ENCODE measurements around the gene MAEA. TPM values are rescaled to one million over a fixed set of nuclear protein-coding genes. Genes with fewer than 3 reads are reported as not detected.
"Not testable (repeated sequence)": the region's sequence is repeated elsewhere in the genome, so short reads cannot be mapped to it uniquely, and the experiment has no call there.

The MAEA gene
- total and polyA plus RNA-seq, 12 donors, result 39.1 to 72.8 (median 50.3) TPM

DNA sequence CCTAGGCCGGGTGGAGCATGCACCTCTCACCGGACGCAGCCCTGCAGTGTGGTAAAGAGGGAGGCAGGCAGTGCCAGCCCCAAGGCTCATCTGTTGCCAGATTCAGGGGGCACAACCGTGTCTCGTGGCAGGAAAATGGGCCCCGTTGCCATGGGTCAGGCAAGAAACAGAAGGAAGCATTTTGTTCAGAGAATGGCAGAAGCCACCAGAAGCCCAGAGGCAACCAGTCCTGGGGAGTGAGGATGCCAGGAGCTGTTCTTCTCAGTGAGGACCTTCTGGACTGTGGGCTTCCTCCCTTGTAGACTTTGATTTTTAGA is 44.8 kb downstream of the MAEA start:
- DNase-seq (no peak), ATAC-seq (no peak)
- Histone ChIP-seq H3K4me1 (peaks cover 0 to 10% (median 0%) of the 10 kb centered on the region in 9 donors), H3K27ac (peak overlapping the region in 3 of 10 donors; percentile 33 to 64 (median 37)), H3K4me3 (no peak overlapping the region), H3K27me3 (no peaks in the 10 kb centered on the region), H3K9me3 (peaks cover 0 to 15% (median 0%) of the 10 kb centered on the region in 11 donors), H3K36me3 (peaks cover 0 to 82% (median 44%) of the 10 kb centered on the region in 9 donors)
- TF ChIP-seq, protein P1, sequence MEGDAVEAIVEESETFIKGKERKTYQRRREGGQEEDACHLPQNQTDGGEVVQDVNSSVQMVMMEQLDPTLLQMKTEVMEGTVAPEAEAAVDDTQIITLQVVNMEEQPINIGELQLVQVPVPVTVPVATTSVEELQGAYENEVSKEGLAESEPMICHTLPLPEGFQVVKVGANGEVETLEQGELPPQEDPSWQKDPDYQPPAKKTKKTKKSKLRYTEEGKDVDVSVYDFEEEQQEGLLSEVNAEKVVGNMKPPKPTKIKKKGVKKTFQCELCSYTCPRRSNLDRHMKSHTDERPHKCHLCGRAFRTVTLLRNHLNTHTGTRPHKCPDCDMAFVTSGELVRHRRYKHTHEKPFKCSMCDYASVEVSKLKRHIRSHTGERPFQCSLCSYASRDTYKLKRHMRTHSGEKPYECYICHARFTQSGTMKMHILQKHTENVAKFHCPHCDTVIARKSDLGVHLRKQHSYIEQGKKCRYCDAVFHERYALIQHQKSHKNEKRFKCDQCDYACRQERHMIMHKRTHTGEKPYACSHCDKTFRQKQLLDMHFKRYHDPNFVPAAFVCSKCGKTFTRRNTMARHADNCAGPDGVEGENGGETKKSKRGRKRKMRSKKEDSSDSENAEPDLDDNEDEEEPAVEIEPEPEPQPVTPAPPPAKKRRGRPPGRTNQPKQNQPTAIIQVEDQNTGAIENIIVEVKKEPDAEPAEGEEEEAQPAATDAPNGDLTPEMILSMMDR (IDR thresholded peaks at IDR 0.05), result no peak
- intact Hi-C loops (cut with DNase I), result no loop called here
- 85 to 92% methylated on average over 6 of the region's 6 CpGs for WGBS, 2 donors

DNA sequence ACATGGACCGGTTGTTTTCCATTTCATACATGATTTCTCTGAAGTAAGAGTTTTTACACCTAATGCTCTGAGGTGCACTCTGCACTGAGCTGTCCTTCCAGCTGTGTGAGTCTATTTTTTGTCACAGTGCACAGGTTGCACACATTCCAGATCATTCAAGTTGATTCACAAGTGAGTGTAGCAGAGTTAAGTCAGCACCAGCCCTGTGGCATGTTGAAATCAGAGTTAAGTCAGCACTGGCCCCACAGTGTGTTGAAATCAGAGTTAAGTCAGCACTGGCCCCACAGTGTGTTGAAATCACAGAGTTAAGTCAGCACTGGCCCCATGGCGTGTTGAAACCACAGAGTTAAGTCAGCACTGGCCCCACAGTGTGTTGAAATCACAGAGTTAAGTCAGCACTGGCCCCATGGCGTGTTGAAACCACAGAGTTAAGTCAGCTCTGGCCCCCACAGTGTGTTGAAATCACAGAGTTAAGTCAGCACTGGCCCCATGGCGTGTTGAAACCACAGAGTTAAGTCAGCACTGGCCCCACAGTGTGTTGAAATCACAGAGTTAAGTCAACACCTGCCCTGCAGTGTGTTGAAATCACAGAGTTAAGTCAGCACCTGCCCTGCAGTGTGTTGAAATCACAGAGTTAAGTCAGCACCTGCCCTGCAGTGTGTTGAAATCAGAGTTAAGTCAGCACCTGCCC is 45.6 kb downstream of the MAEA start:
- Histone ChIP-seq H3K27ac (peak overlapping the region in 1 of 10 donors; percentile 64), H3K36me3 (peaks cover 0 to 85% (median 52%) of the 10 kb centered on the region in 9 donors), H3K9me3 (peaks cover 0 to 15% (median 0%) of the 10 kb centered on the region in 11 donors)
- H3K4me3 ChIP-seq; intact Hi-C loops (cut with DNase I); H3K4me1 ChIP-seq; H3K27me3 ChIP-seq; ATAC-seq; DNase-seq: not testable (repeated sequence)
- WGBS, 2 donors, result 93 to 96% methylated on average over 4 of the region's 4 CpGs

DNA sequence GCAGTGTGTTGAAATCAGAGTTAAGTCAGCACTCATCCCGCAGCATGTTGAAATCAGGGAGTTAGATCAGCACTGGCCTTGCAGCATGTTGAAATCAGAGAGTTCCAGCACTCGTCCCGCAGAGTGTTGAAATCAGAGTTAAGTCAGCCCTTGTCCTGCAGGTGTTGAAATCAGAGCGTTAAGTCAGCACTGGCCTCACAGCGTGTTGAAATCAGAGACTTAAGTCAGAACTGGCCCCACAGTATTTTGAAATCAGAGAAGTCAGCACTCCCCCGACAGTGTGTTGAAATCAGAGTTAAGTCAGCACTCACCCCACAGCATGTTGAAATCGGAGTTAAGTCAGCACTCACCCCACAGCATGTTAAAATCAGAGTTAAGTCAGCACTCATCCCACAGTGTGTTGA is 46.4 kb downstream of the MAEA start:
- 68 to 82% methylated on average over 7 of the region's 7 CpGs for WGBS, 2 donors
- intact Hi-C loops (cut with DNase I), result no loop called here
- Histone ChIP-seq H3K9me3 (peaks cover 0 to 15% (median 0%) of the 10 kb centered on the region in 11 donors), H3K27ac (peak overlapping the region in 1 of 10 donors; percentile 50), H3K36me3 (peaks cover 0 to 88% (median 52%) of the 10 kb centered on the region in 9 donors), H3K4me1 (peaks cover 0 to 5% (median 0%) of the 10 kb centered on the region in 9 donors), H3K27me3 (no peaks in the 10 kb centered on the region), H3K4me3 (no peak overlapping the region)
- TF ChIP-seq, protein P1 (IDR thresholded peaks at IDR 0.05), result no peak
- DNase-seq (no peak), ATAC-seq (no peak)

DNA sequence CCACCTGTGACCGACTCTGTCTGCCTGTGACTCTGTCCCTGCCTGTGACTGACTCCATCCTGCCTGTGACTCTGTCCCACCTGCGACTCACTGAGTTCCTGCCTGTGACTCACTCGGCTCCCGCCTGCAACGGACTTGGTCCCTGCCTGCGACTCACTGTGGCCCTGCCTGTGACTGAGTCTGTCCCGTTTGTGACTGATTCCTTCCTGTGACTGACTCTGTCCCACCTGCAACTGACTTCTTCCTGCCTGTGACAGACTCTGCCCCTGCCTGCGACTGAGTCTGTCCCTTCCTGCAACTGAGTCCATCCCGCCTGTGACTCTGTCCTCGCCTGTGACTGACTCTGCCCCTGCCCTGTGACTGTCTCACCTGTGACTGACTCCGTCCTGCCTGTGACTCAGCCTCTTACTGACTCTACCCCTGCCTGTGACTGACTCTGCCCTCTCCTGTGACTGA is 47.7 kb downstream of the MAEA start:
- DNase-seq, result no peak
- peak in 2 of 8 donors; percentile 21 for ATAC-seq
- Histone ChIP-seq H3K4me1 (peaks cover 0 to 5% (median 0%) of the 10 kb centered on the region in 9 donors), H3K27ac (peak overlapping the region in 1 of 10 donors; percentile 31), H3K36me3 (peaks cover 0 to 87% (median 57%) of the 10 kb centered on the region in 9 donors), H3K27me3 (no peaks in the 10 kb centered on the region), H3K9me3 (peaks cover 0 to 15% (median 0%) of the 10 kb centered on the region in 11 donors), H3K4me3 (no peak overlapping the region)
- TF ChIP-seq, protein P1 (IDR thresholded peaks at IDR 0.05), result no peak
- 81 to 82% methylated on average over 11 of the region's 11 CpGs for WGBS, 2 donors
- intact Hi-C loops (cut with DNase I), result no loop called here
